GM18519 (cell line): ENCODE data around the gene ADAMTS7.
"Not testable (repeated sequence)": the region's sequence is repeated elsewhere in the genome, so short reads cannot be mapped to it uniquely, and the experiment has no call there.

ENCODE experiments used
- ATAC-seq: cut with Tn5 transposase; IDR thresholded peaks from one replicate; pipeline ENCODE4 v1.9.1; 2021; ENCODE audit warnings: mild to moderate bottlenecking, moderate library complexity; ENCODE audit not compliant: unreplicated experiment, low FRiP score

Gene ADAMTS7

GRCh38 chr15:78732634-78733033 is 78.6 kb downstream of the ADAMTS7 start:
- ATAC-seq, result no peak

GRCh38 chr15:78730955-78731354 is 80.3 kb downstream of the ADAMTS7 start:
- no peak for ATAC-seq

- not testable (repeated sequence) for ATAC-seq
Observed at GRCh38 chr15:78728427-78728826, 82.8 kb downstream of the ADAMTS7 start.

GRCh38 chr15:78727561-78727960 is 83.7 kb downstream of the ADAMTS7 start:
- ATAC-seq, result no peak

- ATAC-seq, result no peak
Observed at GRCh38 chr15:78726870-78727551, 84.3 kb downstream of the ADAMTS7 start.

- not testable (repeated sequence) for ATAC-seq
Observed at GRCh38 chr15:78719819-78720450, 91.3 kb downstream of the ADAMTS7 start.

- no peak for ATAC-seq
Observed at GRCh38 chr15:78718837-78719236, 92.4 kb downstream of the ADAMTS7 start.

GRCh38 chr15:78717956-78718656 is 93.2 kb downstream of the ADAMTS7 start:
- ATAC-seq, result no peak

- no peak for ATAC-seq
Observed at GRCh38 chr15:78716651-78717050, 94.6 kb downstream of the ADAMTS7 start.

- ATAC-seq, result no peak
Observed at GRCh38 chr15:78715930-78716329, 95.3 kb downstream of the ADAMTS7 start.

- ATAC-seq, result no peak
Observed at GRCh38 chr15:78715434-78715833, 95.8 kb downstream of the ADAMTS7 start.

GRCh38 chr15:78714890-78715289 is 96.4 kb downstream of the ADAMTS7 start:
- no peak for ATAC-seq

GRCh38 chr15:78712797-78713515 is 98.3 kb downstream of the ADAMTS7 start:
- ATAC-seq, result no peak

- no peak for ATAC-seq
Observed at GRCh38 chr15:78711638-78712037, 99.6 kb downstream of the ADAMTS7 start.

- no peak for ATAC-seq
Observed at GRCh38 chr15:78709263-78709882, 101.9 kb downstream of the ADAMTS7 start.
